Heart left ventricle (tissue), 16 donors: ENCODE results near the gene C3. TPM values are rescaled to one million over a fixed set of nuclear protein-coding genes. Genes with fewer than 3 reads are reported as not detected.
A peak's percentile ranks its signal among the peaks of the same experiment; 100 is the strongest.
"Not testable (repeated sequence)": the region's sequence is repeated elsewhere in the genome, so short reads cannot be mapped to it uniquely, and the experiment has no call there.

ENCODE experiments used
- ATAC-seq, 4 donors: fragments of 200-7000 bp; cut with Tn5 transposase; one replicate each; pipeline ENCODE4 v1.9.1; 2020 to 2022; ENCODE audit warnings: moderate library complexity in 4 of 4, mild to moderate bottlenecking in 3 of 4, moderate number of reproducible peaks in 1 of 4
- DNase-seq, 5 donors: peaks; one replicate each; pipeline ENCODE4 v3.0.0-alpha.2; 2020
- H3K27ac ChIP-seq, 12 donors: fragments of 200-600 bp; sonication (generic) in 4 of 12; one replicate each; pipeline versions ENCODE4 v1.5.0 to v1.8.0; 2016 to 2022; ENCODE audit warnings: mild to moderate bottlenecking in 2 of 12
- H3K27me3 ChIP-seq, 9 donors: fragments of 200-600 bp; sonication (generic) in 2 of 9; one replicate each; pipeline versions ENCODE4 v1.5.1 to v1.8.0; 2016 to 2022; ENCODE audit warnings: mild to moderate bottlenecking in 3 of 9
- H3K36me3 ChIP-seq, 9 donors: fragments of 200-600 bp; sonication (generic) in 2 of 9; one replicate each; pipeline versions ENCODE4 v1.5.0 to v1.8.0; 2018 to 2022; ENCODE audit warnings: mild to moderate bottlenecking in 2 of 9
- H3K4me1 ChIP-seq, 12 donors: fragments of 200-600 bp; sonication (generic) in 4 of 12; one replicate each; pipeline versions ENCODE4 v1.5.0 to v1.8.0; 2016 to 2022; ENCODE audit warnings: mild to moderate bottlenecking in 3 of 12
- H3K4me3 ChIP-seq, 12 donors: fragments of 200-600 bp; sonication (generic) in 4 of 12; one replicate each; pipeline versions ENCODE4 v1.5.0 to v1.8.0; 2017 to 2022; ENCODE audit warnings: mild to moderate bottlenecking in 9 of 12, moderate library complexity in 4 of 12
- H3K9me3 ChIP-seq, 12 donors: fragments of 200-600 bp; sonication (generic) in 4 of 12; one replicate each; pipeline versions ENCODE4 v1.5.0 to v1.8.0; 2016 to 2022; ENCODE audit warnings: mild to moderate bottlenecking in 1 of 12
- POLR2A ChIP-seq, 2 donors: fragments of 450-650 bp; IDR thresholded peaks; one replicate each; pipeline ENCODE4 v1.6.1; 2017; ENCODE audit warnings: antibody characterized with exemption in 2 of 2, mild to moderate bottlenecking in 2 of 2, moderate library complexity in 2 of 2
- WGBS, 4 donors: extraction: QIAGEN DNeasy Blood & Tissue Kit in 2 of 4; methylation state at CpG; one replicate each; pipeline versions ENCODE4 v1.1.5 to v1.1.7; 2013 to 2018; 5-methylcytosine and 5-hydroxymethylcytosine counted together
- intact Hi-C, 10 donors: fragments of 100-400 bp; cut with DNase I; formaldehyde crosslinking; loops; one replicate each; pipeline versions ENCODE4 v1.11.1 to v1.14.2; 2022
- polyA plus RNA-seq, 2 donors: library from polyadenylated mRNA; stranded (reverse); fragments of 200-250 nt; gene quantifications; one replicate each; pipeline ENCODE4 v1.2.3, GENCODE V29; 2013
- total RNA-seq, 9 donors: library from RNA; depleted of rRNA in 2 of 9; stranded (reverse); fragments of >200 nt in 2 of 9; fragmentation: NEBNext Ultra II Directional in 3 of 9; extraction: Animal tissue kit (Norgen Biotek cat#: 25700) in 3 of 9; gene quantifications; one replicate each; pipeline versions ENCODE4 v1.1.0 to v1.2.4, GENCODE V29; 2016 to 2023
- TF ChIP-seq, protein P1 (sequence below), 12 donors: fragments of 200-600 bp; sonication (generic) in 4 of 12; IDR thresholded peaks; one replicate each; pipeline versions ENCODE4 v1.5.0 to v1.8.0; 2018 to 2022; ENCODE audit warnings: antibody characterized with exemption in 12 of 12, mild to moderate bottlenecking in 5 of 12
- donor health status: ischemic (EF 13 %, LVEDD 7.1; RV severe dilation, severe dysfunction).
- donor health status: healthy with polysubstance abuse.
- donor health status: DM: no; HTN: yes; CAD: no.
- donor health status: DM: no; HTN: no; CAD: no.
- donor health status: ischemic (EF 25% LVEDD 6.9; RV normal size, moderate dysfunction).
- donor health status: ischemic (EF 25% LVEDD 5.7; RV mildly dilated, moderate dysfunction).
- donor health status: healthy.
- donor health status: DM: yes; HTN: yes; CAD: no.
- donor health status: ischemic (EF 35%, LVEDD 5.7; RV mildly dilated, moderate dysfunction).
- donor health status: nonischemic (EF 11% LVEDD 7.7; RV severe dilation, severe dysfunction).
- donor health status: DM: yes; HTN: yes; CAD: no.
- donor health status: PGD.
- donor health status: ischemic (EF 29% LVEDD 5.4; RV normal size, mild dysfunction).
- donor health status: nonischemic (EF 23%, LVEDD 6.1; RV moderate dilation, normal function).

Gene C3
- total and polyA plus RNA-seq, 11 donors = 31.7 to 1,888 (median 81.0) TPM

DNA sequence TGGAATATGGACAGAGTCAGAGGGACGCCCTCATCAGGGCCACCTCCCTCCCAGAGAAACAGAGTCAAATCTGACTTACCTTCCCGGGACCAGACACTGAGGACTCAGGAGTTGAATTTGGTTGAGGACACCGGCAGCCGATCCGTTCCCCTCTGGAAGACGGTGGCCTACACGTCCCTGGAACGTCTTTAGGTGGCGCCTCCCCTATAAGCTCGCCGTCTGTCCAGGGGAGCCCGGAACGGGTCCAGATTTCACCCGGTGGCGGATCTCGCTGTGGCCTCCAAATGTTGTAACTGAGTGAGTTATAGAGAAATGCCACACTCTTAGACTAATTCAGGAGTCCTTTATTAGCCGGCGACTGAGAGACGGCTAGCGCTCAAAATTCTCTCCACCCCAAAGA, 59.5 kb downstream of the C3 start:
- Histone ChIP-seq H3K27ac (no peak overlapping the region), H3K4me1 (peaks cover 0 to 23% (median 0%) of the 10 kb centered on the region in 12 donors), H3K9me3 (peaks cover 0 to 5% (median 0%) of the 10 kb centered on the region in 12 donors), H3K4me3 (no peak overlapping the region), H3K36me3 (peaks cover 0 to under 1% (median 0%) of the 10 kb centered on the region in 9 donors), H3K27me3 (peaks cover 13 to 73% (median 36%) of the 10 kb centered on the region in 9 donors)
- no peak for DNase-seq
- 17 to 36% (median 22%) methylated on average over 15 to 20 of the region's 20 CpGs for WGBS, 4 donors
- intact Hi-C loops = no loop called here
- TF ChIP-seq, protein P1, sequence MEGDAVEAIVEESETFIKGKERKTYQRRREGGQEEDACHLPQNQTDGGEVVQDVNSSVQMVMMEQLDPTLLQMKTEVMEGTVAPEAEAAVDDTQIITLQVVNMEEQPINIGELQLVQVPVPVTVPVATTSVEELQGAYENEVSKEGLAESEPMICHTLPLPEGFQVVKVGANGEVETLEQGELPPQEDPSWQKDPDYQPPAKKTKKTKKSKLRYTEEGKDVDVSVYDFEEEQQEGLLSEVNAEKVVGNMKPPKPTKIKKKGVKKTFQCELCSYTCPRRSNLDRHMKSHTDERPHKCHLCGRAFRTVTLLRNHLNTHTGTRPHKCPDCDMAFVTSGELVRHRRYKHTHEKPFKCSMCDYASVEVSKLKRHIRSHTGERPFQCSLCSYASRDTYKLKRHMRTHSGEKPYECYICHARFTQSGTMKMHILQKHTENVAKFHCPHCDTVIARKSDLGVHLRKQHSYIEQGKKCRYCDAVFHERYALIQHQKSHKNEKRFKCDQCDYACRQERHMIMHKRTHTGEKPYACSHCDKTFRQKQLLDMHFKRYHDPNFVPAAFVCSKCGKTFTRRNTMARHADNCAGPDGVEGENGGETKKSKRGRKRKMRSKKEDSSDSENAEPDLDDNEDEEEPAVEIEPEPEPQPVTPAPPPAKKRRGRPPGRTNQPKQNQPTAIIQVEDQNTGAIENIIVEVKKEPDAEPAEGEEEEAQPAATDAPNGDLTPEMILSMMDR (IDR thresholded peaks at IDR 0.05) = peak in 1 of 12 donors; percentile 12
- no peak for TF ChIP-seq POLR2A (IDR thresholded peaks at IDR 0.05)
- ATAC-seq = peak in 1 of 4 donors; percentile 20

DNA sequence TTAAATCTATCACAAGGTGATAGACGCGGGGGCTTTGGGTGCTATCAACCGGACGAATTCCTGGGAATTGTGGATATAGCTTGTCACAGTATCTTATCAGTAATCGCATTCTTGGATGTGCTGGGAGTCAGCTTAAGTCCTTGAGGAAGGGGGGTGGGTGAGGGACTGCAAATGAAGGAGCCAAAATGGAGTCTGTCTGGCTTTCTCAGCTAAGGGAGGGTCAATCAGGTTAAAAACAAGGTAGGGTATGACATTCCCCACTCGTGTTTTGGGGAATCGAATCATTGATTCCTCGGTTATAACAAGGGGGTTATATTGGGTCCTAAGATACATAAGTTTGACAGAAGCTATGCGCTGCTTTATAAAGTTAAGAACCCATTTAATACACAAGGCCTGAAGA, 64.1 kb downstream of the C3 start:
- intact Hi-C loops, H3K4me1 ChIP-seq: not testable (repeated sequence)
- H3K27me3 ChIP-seq = peaks cover 13 to 77% (median 33%) of the 10 kb centered on the region in 9 donors

DNA sequence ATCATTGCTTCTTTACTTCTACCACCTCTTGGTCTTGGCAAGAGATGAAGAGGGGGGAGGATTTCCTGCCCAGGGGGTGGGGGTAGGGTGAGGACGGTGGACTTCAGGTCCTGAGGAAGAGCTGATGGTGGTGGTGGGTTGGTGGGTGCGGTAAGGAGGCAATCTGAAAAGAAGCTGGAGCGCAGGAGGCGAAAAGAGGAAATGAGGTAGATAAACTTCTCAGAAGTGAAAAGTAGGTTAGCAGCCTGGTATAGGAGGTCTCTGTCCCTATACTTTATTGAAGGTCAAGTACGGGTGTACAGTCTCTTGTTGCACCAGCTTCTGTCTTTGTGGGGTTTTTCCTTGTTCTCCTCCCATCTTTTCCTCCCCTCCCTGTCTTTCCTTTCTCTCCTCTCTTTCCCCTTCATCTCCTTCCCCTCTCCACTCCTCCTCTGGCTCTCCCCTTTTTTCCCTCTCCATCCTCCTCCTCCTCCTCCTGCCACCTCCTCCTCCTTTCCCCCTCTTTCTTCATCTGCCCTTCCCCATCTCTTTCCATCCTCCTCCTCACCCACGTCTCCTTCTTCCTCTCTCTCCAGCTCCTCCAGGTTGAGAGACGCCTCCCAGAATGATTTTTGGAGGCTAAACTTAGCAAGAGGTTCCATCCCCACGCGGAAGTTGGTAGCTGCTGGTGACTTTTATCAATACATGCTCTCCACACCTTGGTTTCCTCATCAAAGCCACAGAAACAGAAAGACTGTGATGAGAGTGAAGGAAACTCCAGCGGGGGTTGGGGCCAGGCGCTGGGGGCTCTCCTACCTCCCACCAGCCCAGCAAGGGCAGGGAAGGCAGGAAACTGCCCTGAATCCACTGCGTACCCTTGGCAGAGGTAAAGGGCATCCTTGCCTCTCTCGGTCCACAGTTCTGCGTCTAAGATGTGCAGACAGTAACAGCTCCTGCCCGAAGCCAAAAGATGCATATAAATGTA, 65.8 kb downstream of the C3 start:
- Histone ChIP-seq H3K27ac (peak overlapping the region in 1 of 12 donors; percentile 74), H3K27me3 (peaks cover 2 to 69% (median 23%) of the 10 kb centered on the region in 9 donors), H3K4me3 (peak overlapping the region in 1 of 12 donors; percentile 4), H3K4me1 (peaks cover 0 to 4% (median 0%) of the 10 kb centered on the region in 12 donors), H3K9me3 (peaks cover 0 to 11% (median 0%) of the 10 kb centered on the region in 12 donors), H3K36me3 (no peaks in the 10 kb centered on the region)
- WGBS, 4 donors = 44 to 51% (median 47%) methylated on average over 15 of the region's 15 CpGs
- no peak for DNase-seq
- intact Hi-C loops = no loop called here
- TF ChIP-seq, protein P1 (IDR thresholded peaks at IDR 0.05) = no peak
- no peak for TF ChIP-seq POLR2A (IDR thresholded peaks at IDR 0.05)
- no peak for ATAC-seq

More for the DNA sequence above, 64.1 kb downstream of the C3 start:
- H3K27ac ChIP-seq, DNase-seq, H3K4me3 ChIP-seq, ATAC-seq, H3K36me3 ChIP-seq: not testable (repeated sequence)
- WGBS, 4 donors = 40 to 47% (median 44%) methylated on average over 9 of the region's 9 CpGs
- H3K9me3 ChIP-seq = peaks cover 0 to 11% (median 0%) of the 10 kb centered on the region in 12 donors

DNA sequence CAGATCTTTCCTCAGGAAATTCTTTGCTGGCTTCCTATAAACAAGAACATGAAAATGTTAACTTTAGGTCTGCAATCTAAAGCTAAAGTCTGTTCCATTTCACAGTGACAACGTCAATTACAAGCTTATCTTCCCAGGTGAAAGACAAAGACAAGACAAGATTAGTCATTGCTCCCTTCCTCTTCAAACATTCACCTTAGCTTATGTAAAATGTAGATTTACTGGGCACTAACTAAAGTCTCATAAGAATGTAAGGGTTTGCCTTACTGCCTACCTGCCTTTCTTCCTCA, 67.7 kb downstream of the C3 start:
- intact Hi-C loops = no loop called here
- Histone ChIP-seq H3K36me3 (no peaks in the 10 kb centered on the region), H3K4me1 (peaks cover 0 to 4% (median 0%) of the 10 kb centered on the region in 12 donors), H3K9me3 (peaks cover 0 to 11% (median 0%) of the 10 kb centered on the region in 12 donors), H3K27ac (no peak overlapping the region), H3K4me3 (no peak overlapping the region), H3K27me3 (peaks cover 0 to 54% (median 12%) of the 10 kb centered on the region in 9 donors)
- TF ChIP-seq, protein P1 (IDR thresholded peaks at IDR 0.05) = no peak
- no peak for TF ChIP-seq POLR2A (IDR thresholded peaks at IDR 0.05)
- 35 to 40% (median 37%) methylated on average over 1 of the region's 1 CpG for WGBS, 4 donors
- ATAC-seq (no peak), DNase-seq (no peak)
